Natural killer cell treated with Interleukin-12 subunit alpha and Interleukin-12 subunit beta and Interleukin-15 and Interleukin-18, amount 100 ng/mL, for 72 hours (primary cell): ENCODE results near the gene TTC34. TPM values are rescaled to one million over a fixed set of nuclear protein-coding genes. Genes with fewer than 3 reads are reported as not detected.

Source experiments
- ATAC-seq, 2 donors: fragments of 150-1000 bp; cut with Tn5 transposase in 1 of 2; sonication (Bioruptor Pico), chemical (Tn5 transposase) in 1 of 2; 2 replicates each; pipeline ENCODE4 v1.10.0; 2021
- DNase-seq: peaks from one replicate; pipeline ENCODE4 v3.0.0; 2022; ENCODE audit warnings: low spot score
- H3K27ac Mint-ChIP-seq, 2 donors: 1 replicate in 1 of 2; 2 replicates in 1 of 2; pipeline ENCODE4 v1.8.0; 2022; ENCODE audit warnings: mixed read lengths in 2 of 2, mild to moderate bottlenecking in 1 of 2, moderate library complexity in 1 of 2
- H3K27me3 Mint-ChIP-seq, 2 donors: 1 replicate in 1 of 2; 2 replicates in 1 of 2; pipeline ENCODE4 v1.8.0; 2022; ENCODE audit warnings: mixed read lengths in 2 of 2
- H3K36me3 Mint-ChIP-seq: one replicate; pipeline ENCODE4 v1.8.0; 2022; ENCODE audit warnings: mixed read lengths
- H3K4me1 Mint-ChIP-seq, 2 donors: 1 replicate in 1 of 2; 2 replicates in 1 of 2; pipeline ENCODE4 v1.8.0; 2022; ENCODE audit warnings: low read depth in 2 of 2, mixed read lengths in 2 of 2, mild to moderate bottlenecking in 1 of 2
- H3K4me3 Mint-ChIP-seq: one replicate; pipeline ENCODE4 v1.8.0; 2022; ENCODE audit warnings: mixed read lengths
- H3K9me3 Mint-ChIP-seq: 2 replicates; pipeline ENCODE4 v1.8.0; 2022; ENCODE audit warnings: mixed read lengths
- total RNA-seq, 2 donors: library from RNA; stranded (reverse); gene quantifications; one replicate each; pipeline ENCODE4 v1.2.3, GENCODE V29; 2022

TTC34 gene
- total RNA-seq, 2 donors from 2014 or later: 0.40 to 0.56 TPM

DNA sequence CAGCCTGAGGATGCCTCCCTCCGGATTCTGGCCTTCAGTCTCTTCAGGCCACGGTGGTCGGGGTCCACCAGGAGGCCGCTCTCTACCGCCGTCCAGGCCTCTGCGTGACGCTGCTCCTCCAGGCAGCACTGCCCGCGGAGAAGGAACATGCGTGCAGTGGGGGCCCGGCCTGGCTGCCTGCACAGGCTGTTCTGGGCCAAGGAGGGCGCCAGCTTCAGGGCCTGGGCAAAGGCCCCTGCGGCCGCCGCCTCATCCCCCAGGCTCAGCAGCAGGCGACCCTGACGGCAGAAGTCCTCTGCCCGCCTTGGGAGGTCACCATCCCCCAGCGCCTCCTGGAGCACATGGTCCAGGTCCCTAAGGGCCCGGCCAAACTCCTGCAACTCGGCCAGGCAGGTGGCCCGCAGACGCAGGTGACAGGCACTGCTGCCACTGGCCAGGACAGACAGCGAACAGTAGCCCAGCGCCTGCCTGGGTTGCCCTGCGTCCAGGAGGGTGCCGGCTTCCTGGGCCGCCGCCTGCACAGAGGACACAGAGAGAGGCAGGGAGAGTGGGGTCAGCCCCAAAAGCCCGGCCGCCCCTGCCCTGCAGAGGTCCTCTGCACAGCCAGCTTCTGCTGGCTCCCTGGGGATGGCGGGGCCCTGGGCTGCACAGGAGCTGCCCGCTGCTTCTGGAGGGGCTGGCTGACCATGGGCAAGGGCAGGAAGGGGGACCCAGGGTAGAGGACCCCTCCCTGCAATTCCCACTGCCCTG is 159.9 kb downstream of the TTC34 start:
- Mint-ChIP-seq H3K9me3 (no peaks in the 10 kb centered on the region), H3K36me3 (no peaks in the 10 kb centered on the region), H3K27me3 (peaks cover 0 to 6% of the 10 kb centered on the region in 2 donors), H3K4me1 (peaks cover 7 to 11% of the 10 kb centered on the region in 2 donors), H3K27ac (no peak overlapping the region), H3K4me3 (no peak overlapping the region)
- no peak for DNase-seq
- ATAC-seq: no peak

DNA sequence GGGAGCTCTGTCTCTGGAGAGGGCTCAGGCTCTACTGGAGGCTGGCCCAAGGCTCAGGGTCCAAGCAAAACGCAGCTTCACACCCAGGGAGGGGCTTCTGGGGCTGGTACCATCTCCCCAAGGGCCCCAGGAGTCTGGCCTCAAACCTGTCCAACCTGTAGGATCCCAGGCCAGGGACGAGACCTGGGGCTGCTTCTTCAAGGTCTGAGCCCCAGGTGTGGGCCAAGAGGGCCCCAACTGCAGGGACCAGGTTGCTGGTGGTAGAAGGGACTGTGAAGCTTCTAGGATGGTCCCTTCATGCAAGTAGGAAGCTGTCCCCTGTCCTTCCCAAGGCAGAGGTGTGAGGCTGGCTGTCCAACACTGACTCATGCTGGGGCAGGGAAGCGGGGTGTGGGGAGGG is 160.9 kb downstream of the TTC34 start:
- Mint-ChIP-seq H3K27ac (no peak overlapping the region), H3K4me1 (peaks cover 7 to 11% of the 10 kb centered on the region in 2 donors), H3K4me3 (no peak overlapping the region), H3K9me3 (no peaks in the 10 kb centered on the region), H3K27me3 (peaks cover 5 to 6% of the 10 kb centered on the region in 2 donors), H3K36me3 (no peaks in the 10 kb centered on the region)
- no peak for DNase-seq
- ATAC-seq: no peak

DNA sequence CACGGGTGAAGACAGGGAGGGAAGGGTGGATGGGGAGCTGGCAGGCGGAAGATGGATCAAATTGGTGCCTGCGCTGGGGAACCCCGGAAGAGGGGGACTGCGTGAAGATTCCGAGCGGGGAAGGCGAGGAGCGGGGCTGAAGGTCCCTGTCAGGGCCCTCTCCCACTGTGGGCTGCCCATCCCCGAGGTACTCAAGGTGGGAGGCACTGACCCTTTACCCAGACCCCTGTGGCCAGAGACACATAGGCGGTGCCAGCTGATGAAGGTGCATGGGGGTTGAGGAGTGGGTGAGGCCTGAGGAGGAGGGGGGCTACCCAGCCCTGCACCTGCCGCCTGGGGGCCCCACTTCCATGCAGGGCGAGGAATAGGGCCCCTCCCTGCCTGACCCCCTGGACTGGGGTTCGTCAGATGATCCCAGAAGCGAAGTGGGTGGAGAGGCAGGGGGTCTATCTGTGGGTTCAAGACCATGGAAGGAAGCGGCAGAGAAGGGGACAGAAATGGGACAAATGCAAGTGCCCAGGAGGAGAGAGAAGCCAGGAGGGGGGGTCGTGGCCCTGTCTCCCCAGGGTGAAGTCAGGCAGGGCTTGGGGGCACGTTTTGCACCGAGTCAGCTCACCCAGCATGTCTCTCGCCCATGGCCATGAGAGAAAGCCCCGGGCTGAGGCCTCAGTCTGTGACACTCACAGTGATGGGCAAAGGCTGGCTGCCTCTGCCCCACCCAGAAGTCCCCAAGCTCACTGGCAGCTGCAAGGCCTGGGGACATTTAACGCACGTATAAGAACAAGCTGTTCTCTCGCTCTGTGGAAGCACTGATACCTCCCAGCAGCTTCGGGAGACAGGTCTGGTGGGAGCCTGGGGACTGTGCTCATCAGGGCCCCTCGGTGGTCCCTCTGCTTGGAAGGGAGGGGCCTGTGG is 161.6 kb downstream of the TTC34 start:
- ATAC-seq: no peak
- Mint-ChIP-seq H3K27ac (no peak overlapping the region), H3K4me3 (no peak overlapping the region), H3K27me3 (peaks cover 5 to 6% of the 10 kb centered on the region in 2 donors), H3K36me3 (no peaks in the 10 kb centered on the region), H3K9me3 (no peaks in the 10 kb centered on the region), H3K4me1 (peaks cover 7 to 11% of the 10 kb centered on the region in 2 donors)
- DNase-seq: no peak

DNA sequence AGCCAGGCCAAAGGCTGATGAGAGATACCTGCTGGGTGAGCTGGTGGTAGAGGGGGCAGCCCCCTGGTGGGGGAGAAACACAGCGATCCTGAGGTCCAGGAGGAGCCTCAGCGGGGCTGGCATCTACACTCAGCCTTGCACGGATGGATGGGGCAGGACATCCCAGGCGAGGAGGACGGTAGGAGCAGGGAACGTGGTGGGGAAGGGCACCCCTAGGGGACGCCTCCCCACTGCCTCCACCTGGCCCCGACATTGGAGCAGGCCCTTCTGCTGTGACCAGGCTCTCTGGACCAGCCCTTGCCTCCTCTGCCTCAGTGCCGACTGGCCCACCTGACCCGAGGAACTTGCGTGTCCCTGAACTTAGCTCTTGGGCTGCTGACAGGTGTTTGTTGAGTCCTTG is 162.3 kb downstream of the TTC34 start:
- DNase-seq: no peak
- H3K36me3 Mint-ChIP-seq: no peaks in the 10 kb centered on the region
- peaks cover 5 to 6% of the 10 kb centered on the region in 2 donors for H3K27me3 Mint-ChIP-seq
- H3K27ac Mint-ChIP-seq: no peak overlapping the region
- ATAC-seq: no peak
- no peak overlapping the region for H3K4me3 Mint-ChIP-seq
- H3K9me3 Mint-ChIP-seq: no peaks in the 10 kb centered on the region
- H3K4me1 Mint-ChIP-seq: peaks cover 7 to 11% of the 10 kb centered on the region in 2 donors

DNA sequence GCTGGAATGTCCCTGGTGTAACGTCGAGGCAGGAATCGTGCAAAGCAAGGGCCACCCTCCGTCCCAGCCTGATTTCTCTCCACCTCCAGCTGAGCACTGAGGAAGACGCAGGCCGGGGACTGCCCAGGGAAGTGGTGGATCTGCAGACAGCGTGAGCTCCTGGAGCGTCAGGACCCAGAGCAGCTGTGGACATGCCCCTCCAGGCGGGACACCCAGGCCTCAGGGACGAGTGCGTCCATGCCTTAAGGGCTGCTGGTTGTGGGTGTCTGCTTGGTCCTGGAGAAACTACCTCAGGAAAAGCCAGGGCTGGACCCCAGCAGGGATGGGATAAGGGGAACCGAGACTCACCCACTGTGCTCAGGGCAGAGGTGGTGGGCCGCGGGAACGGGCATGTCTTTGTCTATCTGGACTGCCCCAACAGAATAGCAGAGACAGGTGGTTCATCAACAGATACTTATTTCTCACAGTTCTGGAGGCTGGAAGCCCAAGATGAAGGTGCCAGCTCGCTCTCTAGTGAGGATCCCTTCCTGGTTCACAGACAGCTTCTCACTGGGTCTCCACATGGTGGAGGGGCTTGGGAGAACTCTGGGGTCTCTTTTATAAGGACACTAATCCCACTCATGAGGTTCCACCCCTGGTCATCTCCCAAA is 162.9 kb downstream of the TTC34 start:
- H3K27ac Mint-ChIP-seq: no peak overlapping the region
- ATAC-seq (no peak), DNase-seq (no peak)
- peaks cover 7 to 8% of the 10 kb centered on the region in 2 donors for H3K4me1 Mint-ChIP-seq
- H3K4me3 Mint-ChIP-seq: no peak overlapping the region
- H3K27me3 Mint-ChIP-seq: peaks cover 5 to 6% of the 10 kb centered on the region in 2 donors
- no peaks in the 10 kb centered on the region for H3K9me3 Mint-ChIP-seq
- H3K36me3 Mint-ChIP-seq: no peaks in the 10 kb centered on the region

DNA sequence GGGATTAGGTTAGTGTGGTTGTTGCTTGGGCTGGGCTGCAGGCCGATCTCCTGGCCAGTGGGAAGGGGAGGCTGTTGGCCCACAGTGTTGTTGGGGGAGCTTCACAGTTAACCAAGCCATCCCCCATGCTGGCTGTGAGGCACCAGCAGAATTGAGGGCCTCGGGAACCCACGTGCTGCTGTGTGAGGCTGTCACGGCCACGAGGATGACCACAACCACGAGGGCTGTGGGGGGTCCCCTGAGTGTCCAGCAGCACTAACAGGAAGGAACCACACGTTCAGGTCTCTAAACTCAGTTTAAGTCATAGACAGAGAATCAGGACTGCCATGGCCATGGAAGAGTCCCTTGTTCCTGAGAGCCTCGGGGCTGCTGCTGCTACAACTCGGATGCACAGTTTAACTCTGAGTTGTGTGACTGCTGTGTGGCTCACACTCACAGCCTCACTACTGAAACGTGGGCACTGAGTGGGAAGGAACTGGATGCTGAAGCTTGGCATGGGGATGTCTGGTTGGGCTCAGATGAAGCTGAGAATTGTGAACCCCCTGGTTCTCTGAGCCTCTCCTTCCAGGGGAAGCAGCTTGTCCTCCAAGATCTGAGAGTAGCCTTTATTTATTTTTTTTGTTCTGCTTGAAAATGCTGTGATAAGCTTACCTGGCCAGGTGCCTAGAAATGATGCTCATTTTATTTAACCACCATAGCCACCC is 163.9 kb downstream of the TTC34 start:
- no peak overlapping the region for H3K4me3 Mint-ChIP-seq
- peaks cover 6 to 7% of the 10 kb centered on the region in 2 donors for H3K4me1 Mint-ChIP-seq
- DNase-seq (no peak), ATAC-seq (no peak)
- H3K36me3 Mint-ChIP-seq: no peaks in the 10 kb centered on the region
- no peak overlapping the region for H3K27ac Mint-ChIP-seq
- peaks cover 5 to 6% of the 10 kb centered on the region in 2 donors for H3K27me3 Mint-ChIP-seq
- no peaks in the 10 kb centered on the region for H3K9me3 Mint-ChIP-seq

DNA sequence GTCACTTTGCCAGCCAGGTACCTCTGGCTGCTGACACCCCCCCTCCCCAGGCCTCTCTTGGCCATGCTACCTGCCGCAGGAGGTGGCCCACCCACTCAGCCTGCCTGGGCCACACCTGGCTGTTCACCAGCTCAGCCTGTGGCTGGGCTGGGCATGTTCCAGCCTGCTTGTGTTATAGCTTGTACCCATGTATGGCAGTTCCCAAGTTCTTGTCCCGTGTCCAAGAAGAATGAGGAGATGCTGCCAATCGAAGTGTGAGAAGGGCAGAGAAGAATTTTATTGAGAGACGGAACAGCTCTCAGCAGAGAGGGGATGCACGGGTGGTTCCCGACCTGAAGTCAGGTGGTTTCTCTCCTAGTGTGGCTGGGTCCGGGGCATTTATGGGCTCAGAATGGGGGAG is 164.8 kb downstream of the TTC34 start:
- H3K4me3 Mint-ChIP-seq: no peak overlapping the region
- no peaks in the 10 kb centered on the region for H3K36me3 Mint-ChIP-seq
- ATAC-seq (no peak), DNase-seq (no peak)
- H3K9me3 Mint-ChIP-seq: no peaks in the 10 kb centered on the region
- H3K4me1 Mint-ChIP-seq: peaks cover 0 to 10% of the 10 kb centered on the region in 2 donors
- peaks cover 6 to 8% of the 10 kb centered on the region in 2 donors for H3K27me3 Mint-ChIP-seq
- no peak overlapping the region for H3K27ac Mint-ChIP-seq

DNA sequence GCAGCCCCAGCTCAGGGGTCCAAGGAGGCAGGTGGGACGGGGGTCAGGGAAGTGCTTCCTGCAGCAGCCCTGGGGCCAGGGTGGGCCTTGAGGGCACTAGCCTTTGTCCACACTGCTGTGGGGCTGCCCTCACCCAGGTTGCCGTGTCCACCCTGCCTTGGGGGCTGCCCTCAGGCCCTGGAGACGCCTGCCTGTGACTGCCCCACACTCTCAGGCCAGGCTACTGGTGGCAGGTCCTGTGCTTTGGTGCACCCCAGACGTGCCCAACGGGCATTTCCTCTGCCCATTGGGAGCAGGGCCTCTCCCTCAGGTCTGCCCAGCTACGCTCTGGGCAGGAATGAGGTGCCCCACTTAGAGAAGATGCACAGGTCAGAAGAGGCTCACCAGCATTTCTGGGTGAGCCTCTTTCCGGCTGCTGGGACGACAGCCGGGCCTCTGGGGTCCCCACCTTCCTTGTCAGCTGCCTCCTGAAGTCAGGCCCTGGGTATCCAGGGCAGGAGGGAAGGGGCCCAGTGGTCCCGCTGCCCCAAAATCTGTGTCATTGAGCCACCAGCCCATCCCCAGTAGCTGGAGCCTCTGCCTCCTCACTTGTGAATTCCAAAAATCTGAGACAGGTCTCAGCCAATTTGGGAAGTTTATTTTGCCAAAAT is 166.0 kb downstream of the TTC34 start:
- no peak overlapping the region for H3K27ac Mint-ChIP-seq
- ATAC-seq (no peak), DNase-seq (no peak)
- H3K27me3 Mint-ChIP-seq: peaks cover 11 to 15% of the 10 kb centered on the region in 2 donors
- H3K4me1 Mint-ChIP-seq: peaks cover 3 to 13% of the 10 kb centered on the region in 2 donors
- H3K4me3 Mint-ChIP-seq: no peak overlapping the region
- H3K36me3 Mint-ChIP-seq: peaks cover 3% of the 10 kb centered on the region
- peaks cover 4% of the 10 kb centered on the region for H3K9me3 Mint-ChIP-seq

DNA sequence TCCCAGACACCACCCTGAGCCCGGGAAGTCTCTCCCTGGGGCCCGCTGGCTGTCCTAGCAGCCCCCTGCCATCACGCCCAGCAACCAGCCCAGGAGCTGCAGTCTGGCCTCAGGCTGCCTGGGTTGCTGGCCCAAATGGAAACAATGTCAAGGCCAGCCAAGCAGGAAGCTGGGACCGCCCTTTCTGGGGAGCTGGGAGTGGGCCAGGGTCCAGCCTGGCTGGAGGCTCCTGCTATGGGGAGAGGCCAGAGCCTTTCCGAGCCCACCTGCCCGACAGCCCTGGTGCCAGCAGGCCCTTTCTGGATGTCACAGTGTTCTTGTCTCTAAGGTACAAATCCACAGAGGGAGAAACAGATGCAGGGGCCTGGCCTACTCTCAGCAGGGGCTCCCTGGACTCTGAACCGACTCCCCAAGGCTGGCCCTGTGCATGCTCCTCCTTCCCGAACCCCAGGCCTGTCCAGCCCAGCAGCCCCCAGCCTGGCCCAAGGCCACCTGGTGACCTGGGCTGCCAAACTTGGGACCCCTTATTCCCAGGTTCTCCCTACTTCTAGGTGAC is 167.5 kb downstream of the TTC34 start:
- DNase-seq (no peak), ATAC-seq (no peak)
- peaks cover 5 to 16% of the 10 kb centered on the region in 2 donors for H3K4me1 Mint-ChIP-seq
- no peak overlapping the region for H3K4me3 Mint-ChIP-seq
- peaks cover 14 to 25% of the 10 kb centered on the region in 2 donors for H3K27me3 Mint-ChIP-seq
- H3K27ac Mint-ChIP-seq: no peak overlapping the region
- peaks cover 7% of the 10 kb centered on the region for H3K9me3 Mint-ChIP-seq
- H3K36me3 Mint-ChIP-seq: peaks cover 5% of the 10 kb centered on the region

DNA sequence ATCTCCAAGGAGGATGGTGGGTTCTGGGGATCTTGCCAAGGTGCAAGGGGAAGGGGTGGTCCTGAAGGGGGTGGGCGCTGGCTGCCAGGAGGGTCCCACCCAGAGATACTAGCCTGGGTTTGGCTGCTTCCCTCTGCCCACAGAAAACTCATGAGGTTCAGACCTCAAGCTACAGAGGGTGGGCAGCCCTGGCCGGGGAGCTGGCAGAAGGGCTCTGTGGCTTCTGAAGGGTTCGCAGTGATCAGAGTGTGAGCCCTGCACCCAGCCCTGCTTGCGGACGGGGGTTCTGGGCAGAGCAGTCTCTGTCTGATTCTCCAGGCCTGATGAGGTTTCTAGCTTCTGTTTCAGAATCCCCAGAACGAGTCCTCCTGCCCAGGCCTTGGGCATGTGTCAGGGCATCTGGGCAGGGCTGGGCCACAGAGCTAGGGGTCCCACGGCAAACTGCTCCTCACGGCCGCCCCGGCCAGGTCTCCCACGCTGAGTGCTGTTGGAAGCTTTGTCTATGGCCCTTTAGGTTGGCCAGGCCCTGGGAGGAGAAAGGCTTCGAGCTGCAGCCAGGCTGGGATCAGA is 168.0 kb downstream of the TTC34 start:
- Mint-ChIP-seq H3K27me3 (peaks cover 14 to 25% of the 10 kb centered on the region in 2 donors), H3K27ac (no peak overlapping the region), H3K9me3 (peaks cover 7% of the 10 kb centered on the region), H3K4me1 (peaks cover 5 to 16% of the 10 kb centered on the region in 2 donors), H3K4me3 (no peak overlapping the region), H3K36me3 (peaks cover 5% of the 10 kb centered on the region)
- ATAC-seq (no peak), DNase-seq (no peak)

DNA sequence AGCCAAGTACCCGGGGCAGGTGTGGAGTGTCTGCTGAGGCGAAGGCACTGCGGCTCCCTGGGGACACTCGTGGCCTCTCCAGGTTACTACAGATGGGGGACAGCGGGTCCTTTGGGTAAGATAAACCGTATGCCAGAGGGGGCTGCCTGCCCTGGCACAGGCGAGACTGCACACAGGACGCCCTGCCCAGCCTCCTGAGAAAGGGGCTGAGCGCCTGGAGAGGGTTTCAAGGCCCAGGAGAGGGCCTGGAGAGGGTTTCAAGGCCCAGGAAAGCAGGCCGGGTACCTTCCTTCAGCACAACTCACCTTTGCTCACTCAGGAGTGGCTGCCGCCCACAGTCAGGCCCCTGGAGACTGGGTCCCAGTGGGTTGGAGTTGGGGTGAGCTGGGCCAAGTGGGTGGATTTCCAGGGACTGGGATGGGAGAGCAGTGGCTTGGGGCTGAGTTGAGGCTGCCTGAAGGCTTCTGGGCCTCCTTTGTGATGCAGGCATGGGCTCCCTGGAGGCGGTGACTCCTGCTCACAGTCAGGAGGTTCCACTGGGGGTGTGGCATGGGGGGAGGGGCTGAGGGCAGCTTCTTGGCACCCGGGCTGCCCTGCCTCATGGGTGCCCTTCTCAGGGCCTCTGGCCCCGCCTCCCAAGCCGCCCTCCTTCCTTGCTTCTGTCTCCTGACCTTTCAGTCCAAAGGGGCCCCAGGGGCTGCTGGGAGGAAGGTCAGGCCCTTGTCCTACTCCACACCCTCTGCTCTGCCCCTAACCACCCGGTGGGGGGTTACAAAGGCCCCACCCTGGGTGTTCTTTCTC is 168.7 kb downstream of the TTC34 start, which contains the start of gene MMEL1:
MMEL1 (minus strand) TSS at position 456 of the 801 bp plus-strand sequence. CDS start 3,532 bp downstream, outside the sequence.
- Mint-ChIP-seq H3K27ac (peak within 1 kb of the TSS in 1 of 2 donors; percentile 63), H3K36me3 (peaks cover 5% of the 10 kb centered on the region), H3K27me3 (peaks cover 14 to 25% of the 10 kb centered on the region in 2 donors), H3K4me1 (peaks cover 5 to 12% of the 10 kb centered on the region in 2 donors), H3K9me3 (peaks cover 7% of the 10 kb centered on the region), H3K4me3 (no peak within 1 kb of the TSS)
- ATAC-seq (no peak), DNase-seq (no peak)

DNA sequence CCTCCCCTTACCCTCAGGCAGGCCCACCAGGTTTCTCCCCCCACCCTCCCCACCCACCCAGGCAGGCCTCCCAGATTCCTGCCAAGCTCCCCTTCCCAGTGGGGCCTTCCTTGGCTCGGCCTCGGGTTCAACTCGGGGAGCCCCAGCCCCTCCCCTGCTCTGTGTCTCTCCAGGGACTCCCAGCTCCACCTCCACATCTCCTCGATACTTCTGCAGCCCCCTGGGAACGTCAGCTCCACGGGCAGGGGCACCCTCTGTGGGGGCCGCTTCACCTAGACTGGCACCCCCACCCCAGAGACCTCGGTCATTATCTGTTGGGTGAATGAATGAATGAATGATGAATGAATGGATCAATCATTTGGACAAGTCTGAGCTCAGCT is 169.5 kb downstream of the TTC34 start:
- Mint-ChIP-seq H3K27ac (peak overlapping the region in 1 of 2 donors; percentile 63), H3K4me1 (peaks cover 5 to 12% of the 10 kb centered on the region in 2 donors), H3K9me3 (peaks cover 7% of the 10 kb centered on the region), H3K4me3 (no peak overlapping the region), H3K27me3 (peaks cover 19 to 28% of the 10 kb centered on the region in 2 donors), H3K36me3 (peaks cover 5% of the 10 kb centered on the region)
- no peak for DNase-seq
- ATAC-seq: no peak
